CD4-positive, alpha-beta T cell treated with Interleukin-6 for 4 hours (primary cell): ENCODE data around the gene AHR.
"Not testable (repeated sequence)": the region's sequence is repeated elsewhere in the genome, so short reads cannot be mapped to it uniquely, and the experiment has no call there.

ENCODE experiments used
- DNase-seq: peaks from one replicate; pipeline ENCODE4 v3.0.0-alpha.2; 2020; ENCODE audit warnings: mixed read lengths

AHR gene

DNA sequence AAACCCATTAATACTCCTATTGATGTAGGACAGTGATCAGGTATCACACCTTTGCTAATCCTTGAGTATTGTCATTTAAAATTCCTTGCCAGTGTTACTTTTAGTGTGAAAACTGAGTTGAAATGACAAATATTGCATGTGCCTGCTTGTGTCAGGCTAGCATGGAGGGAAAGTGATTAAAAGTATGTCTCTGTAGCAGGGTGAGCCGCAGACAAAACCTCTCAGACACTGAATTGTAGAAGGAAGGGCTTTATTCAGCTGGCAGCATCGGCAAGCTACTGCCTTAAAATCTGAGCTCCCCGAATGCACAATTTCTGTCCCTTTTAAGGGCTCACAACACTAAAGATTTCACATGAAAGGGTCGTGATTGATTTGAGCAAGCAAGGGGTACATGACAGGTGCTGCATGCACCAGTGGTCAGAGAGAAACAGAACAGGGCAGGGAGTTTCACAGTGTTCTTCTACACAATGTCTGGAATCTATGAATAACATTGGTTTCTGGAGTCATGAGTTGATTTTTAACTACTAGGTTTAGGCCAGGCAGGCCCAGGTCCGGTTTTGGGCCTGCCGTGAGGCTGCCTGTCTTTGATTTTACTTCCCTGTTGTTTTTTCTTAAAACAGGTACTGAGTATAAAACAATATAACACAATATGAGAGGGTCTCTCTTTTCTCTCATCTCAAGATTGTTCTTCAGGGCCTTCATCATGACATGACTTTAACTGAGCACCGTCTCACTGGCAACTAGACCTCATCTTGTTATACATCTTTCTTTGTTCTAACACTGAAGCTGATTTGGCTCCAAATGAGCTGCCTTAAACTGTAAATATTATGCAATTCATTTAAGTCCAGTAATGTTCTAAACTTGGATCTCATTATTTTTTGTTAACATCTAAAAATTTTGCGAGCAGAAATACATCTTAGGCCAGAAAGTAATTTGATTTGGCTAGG, 84.2 kb downstream of the AHR start:
- not testable (repeated sequence) for DNase-seq

- no peak for DNase-seq
These were observed 85.9 kb downstream of the AHR start for GRCh38 chr7:17384400-17384799.

DNA sequence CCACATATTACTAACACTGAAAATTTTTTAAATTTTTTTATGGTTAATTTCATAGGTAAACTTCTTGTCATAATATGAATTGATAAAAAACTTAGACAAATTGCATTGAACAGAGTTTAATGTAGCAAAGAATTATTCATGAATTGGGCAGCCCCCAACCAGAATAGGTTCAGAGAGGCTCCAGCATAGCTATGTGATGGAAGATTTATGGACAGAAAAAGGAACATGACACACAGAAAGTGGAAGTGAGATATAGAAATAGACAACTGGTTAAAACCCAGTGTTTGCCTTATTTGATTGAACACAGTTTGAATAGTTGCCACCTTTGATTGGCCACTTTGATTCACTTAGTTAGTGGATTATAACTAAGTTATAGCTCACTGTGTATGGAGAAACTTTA, 87.2 kb downstream of the AHR start:
- DNase-seq = no peak

DNA sequence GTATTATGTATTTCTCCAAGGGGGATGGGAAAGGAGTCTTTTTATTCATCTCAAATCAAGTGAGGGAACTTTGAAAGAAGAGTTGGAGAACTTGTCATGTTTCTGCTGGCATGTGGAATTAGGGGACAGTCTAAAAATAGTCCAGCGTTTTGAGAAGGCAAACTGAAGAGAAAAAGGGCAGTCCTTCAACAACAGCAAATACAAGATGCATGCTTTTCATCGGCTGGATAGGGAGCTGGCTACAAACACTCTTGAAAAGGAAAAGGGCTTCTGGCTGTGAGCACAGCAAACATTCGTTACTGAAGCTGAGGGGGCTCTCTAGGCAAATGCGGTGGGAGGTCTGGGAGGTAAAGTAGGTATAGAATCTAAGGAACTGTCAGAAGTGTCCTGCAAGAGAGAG, 91.9 kb downstream of the AHR start:
- no peak for DNase-seq

GRCh38 chr7:17391366-17391765, 92.9 kb downstream of the AHR start:
- DNase-seq = no peak

DNA sequence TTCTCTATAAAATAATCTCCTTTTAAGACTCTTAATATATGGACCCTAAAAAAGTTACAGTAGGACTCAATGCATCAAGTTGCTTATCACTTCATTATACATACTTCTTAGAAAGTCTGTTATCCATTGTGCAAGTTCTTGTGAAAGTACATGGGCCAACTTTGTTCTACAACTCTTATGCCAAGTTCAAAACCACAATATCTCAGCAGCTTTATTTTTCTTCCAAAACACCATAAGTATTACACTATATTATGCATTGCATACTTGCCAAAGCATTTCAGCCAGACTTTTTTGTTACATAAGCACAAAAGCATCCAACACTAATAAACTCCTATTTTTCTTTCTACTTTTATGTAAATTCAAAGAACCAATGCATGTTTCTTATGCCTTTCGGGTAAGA, 94.4 kb downstream of the AHR start:
- no peak for DNase-seq

GRCh38 chr7:17394563-17394962, 96.1 kb downstream of the AHR start:
- not testable (repeated sequence) for DNase-seq
